GM23338 (cell line): Measurements from ENCODE around the gene SORT1. TPM values are rescaled to one million over a fixed set of nuclear protein-coding genes. Genes with fewer than 3 reads are reported as not detected.

Experiments
- ATAC-seq: fragments of 200-7000 bp; cut with Tn5 transposase; 3 replicates; pipeline ENCODE4 v1.9.1; 2020
- DNase-seq: peaks from one replicate; pipeline ENCODE4 v3.0.0-alpha.2; 2015; ENCODE audit warnings: low spot score
- H2AFZ ChIP-seq: fragments of 200-600 bp; sonication (generic); 2 replicates; pipeline ENCODE4 v1.8.0; 2016; ENCODE audit warnings: antibody characterized with exemption, mild to moderate bottlenecking, moderate library complexity
- H3F3A ChIP-seq: fragments of 200-600 bp; sonication (generic); replicated peaks from 2 replicates; pipeline ENCODE4 v1.8.0; 2017; ENCODE audit warnings: antibody characterized with exemption, mixed run types, low read depth
- H3K27ac ChIP-seq: fragments of 200-600 bp; sonication (generic); 2 replicates; pipeline ENCODE4 v1.6.1; 2016; ENCODE audit warnings: low read depth
- H3K27me3 ChIP-seq: fragments of 200-600 bp; sonication (generic); 2 replicates; pipeline ENCODE4 v1.8.0; 2016; ENCODE audit warnings: mild to moderate bottlenecking, mixed run types, moderate library complexity; ENCODE audit not compliant: insufficient read depth
- H3K36me3 ChIP-seq: fragments of 200-600 bp; sonication (generic); 2 replicates; pipeline ENCODE4 v1.8.0; 2016; ENCODE audit warnings: mild to moderate bottlenecking; ENCODE audit not compliant: insufficient read depth
- H3K4me1 ChIP-seq: fragments of 200-600 bp; sonication (generic); 2 replicates; pipeline ENCODE4 v1.8.0; 2016; ENCODE audit warnings: mild to moderate bottlenecking, moderate library complexity; ENCODE audit not compliant: insufficient read depth
- H3K4me2 ChIP-seq: fragments of 200-600 bp; sonication (generic); 2 replicates; pipeline ENCODE4 v1.7.1; 2017; ENCODE audit warnings: mixed run types
- H3K4me3 ChIP-seq: fragments of 200-600 bp; sonication (generic); 2 replicates; pipeline ENCODE4 v1.6.1; 2016; ENCODE audit warnings: mixed run types
- H3K79me2 ChIP-seq: fragments of 200-600 bp; sonication (generic); replicated peaks from 2 replicates; pipeline ENCODE4 v1.8.0; 2017; ENCODE audit warnings: mild to moderate bottlenecking; ENCODE audit not compliant: insufficient read depth
- H3K9me2 ChIP-seq: fragments of 200-600 bp; sonication (generic); 2 replicates; pipeline ENCODE4 v1.8.0; 2017; ENCODE audit not compliant: insufficient read depth
- H4K20me1 ChIP-seq: fragments of 200-600 bp; sonication (generic); replicated peaks from 2 replicates; pipeline ENCODE4 v1.8.0; 2017; ENCODE audit warnings: mild to moderate bottlenecking; ENCODE audit not compliant: insufficient read depth
- H3K27ac Mint-ChIP-seq: 2 replicates; pipeline ENCODE4 v1.8.0; 2020; ENCODE audit warnings: inconsistent platforms, mild to moderate bottlenecking, moderate library complexity, mixed read lengths
- H3K27me3 Mint-ChIP-seq: 3 replicates; pipeline ENCODE4 v1.8.0; 2022; ENCODE audit warnings: low read depth, mild to moderate bottlenecking, moderate library complexity, mixed read lengths, inconsistent platforms; ENCODE audit not compliant: insufficient read depth, poor library complexity
- H3K36me3 Mint-ChIP-seq: 3 replicates; pipeline ENCODE4 v1.8.0; 2021; ENCODE audit warnings: low read depth, mild to moderate bottlenecking, inconsistent platforms, moderate library complexity, mixed read lengths
- H3K4me1 Mint-ChIP-seq: 3 replicates; pipeline ENCODE4 v1.8.0; 2020; ENCODE audit warnings: mild to moderate bottlenecking, inconsistent platforms, mixed read lengths
- H3K4me3 Mint-ChIP-seq: 3 replicates; pipeline ENCODE4 v1.8.0; 2021; ENCODE audit warnings: moderate library complexity, mild to moderate bottlenecking, inconsistent platforms, mixed read lengths
- H3K9me3 Mint-ChIP-seq: 3 replicates; pipeline ENCODE4 v1.8.0; 2020; ENCODE audit warnings: moderate library complexity, mild to moderate bottlenecking, inconsistent platforms, mixed read lengths
- CTCF ChIP-seq, 2 experiments: fragments of 200-600 bp in 1 of 2; sonication (generic) in 1 of 2; conservative IDR thresholded peaks; 2 replicates each; pipeline versions ENCODE4 v1.5.1 to v1.6.1; 2016 to 2017; ENCODE audit warnings: antibody characterized with exemption in 2 of 2, low read depth in 2 of 2, mild to moderate bottlenecking in 2 of 2, moderate library complexity in 1 of 2
- ETS1 ChIP-seq: IDR thresholded peaks from 2 replicates; pipeline ENCODE4 v1.6.1; 2016; ENCODE audit warnings: antibody characterized with exemption
- EZH2phosphoT487 ChIP-seq: fragments of 200-600 bp; sonication (generic); IDR thresholded peaks from one replicate; pipeline ENCODE4 v1.8.1; 2018; ENCODE audit warnings: antibody characterized with exemption; ENCODE audit not compliant: unreplicated experiment
- POLR2AphosphoS5 ChIP-seq: IDR thresholded peaks from 2 replicates; pipeline ENCODE4 v1.6.1; 2016; ENCODE audit warnings: antibody characterized with exemption, low read depth
- ZNF462 ChIP-seq: fragments of 250-450 bp; sonication (Bioruptor Pico); IDR thresholded peaks from 2 replicates; pipeline ENCODE4 v1.5.0; 2020; ENCODE audit warnings: mild to moderate bottlenecking, moderate library complexity
- polyA plus RNA-seq: library from polyadenylated mRNA; unstranded; fragments of >200 nt; fragmentation: Nextera tagmentation; extraction: Ambion mirVana; gene quantifications from 2 replicates; pipeline ENCODE4 v1.2.1, GENCODE V29; 2016
- total RNA-seq: library from RNA; depleted of rRNA; stranded (reverse); fragments of >200 nt; shearing (Covaris generic); gene quantifications from 2 replicates; pipeline ENCODE4 v1.2.3, GENCODE V29; 2014

SORT1 gene
- total and polyA plus RNA-seq, 2 experiments from 2014 or later: 10.9 to 55.4 TPM

GRCh38 chr1:109427171-109427467 is 29.4 kb upstream of the SORT1 start:
- DNase-seq: no peak
- Mint-ChIP-seq H3K36me3 (no peaks in the 10 kb centered on the region), H3K9me3 (no peaks in the 10 kb centered on the region), H3K4me1 (peaks cover 17% of the 10 kb centered on the region; the same call in 2 of the 3 replicates), H3K4me3 (peak overlapping the region; percentile 95), H3K27ac (peak overlapping the region; percentile 88), H3K27me3 (peaks cover 2% of the 10 kb centered on the region)
- Histone ChIP-seq H4K20me1 (peaks cover 14% of the 10 kb centered on the region), H3K27me3 (no peaks in the 10 kb centered on the region), H2AFZ (no peak overlapping the region), H3F3A (no peaks in the 10 kb centered on the region), H3K36me3 (no peaks in the 10 kb centered on the region; the same call in 1 of the 2 replicates), H3K9me2 (no peaks in the 10 kb centered on the region), H3K4me2 (peak overlapping the region; percentile 84), H3K27ac (peak overlapping the region; percentile 78; the same call in 1 of the 2 replicates), H3K4me3 (peak overlapping the region; percentile 75), H3K79me2 (peaks cover 46% of the 10 kb centered on the region), H3K4me1 (peaks cover 4% of the 10 kb centered on the region; the same call in 1 of the 2 replicates)
- TF ChIP-seq CTCF (conservative IDR thresholded peaks at IDR 0.05; ENCODE audit: low read depth in 2 of 2) (no peak), EZH2phosphoT487 (no peak), POLR2AphosphoS5 (no peak)
- no peak for ATAC-seq

- Histone ChIP-seq H3K79me2 (peaks cover 52% of the 10 kb centered on the region), H2AFZ (0 out of 2 replicates have a peak within 1 kb of the TSS, but pooled peaks have one; percentile 21), H4K20me1 (peaks cover 14% of the 10 kb centered on the region), H3K27me3 (no peaks in the 10 kb centered on the region), H3K27ac (peak within 1 kb of the TSS; percentile 78; the same call in 1 of the 2 replicates), H3K9me2 (no peaks in the 10 kb centered on the region), H3K4me2 (peak within 1 kb of the TSS; percentile 84), H3K4me1 (peaks cover 4% of the 10 kb centered on the region; the same call in 1 of the 2 replicates), H3K4me3 (peak within 1 kb of the TSS; percentile 75), H3F3A (no peaks in the 10 kb centered on the region), H3K36me3 (no peaks in the 10 kb centered on the region; the same call in 1 of the 2 replicates)
- ATAC-seq: peak; percentile 97
- Mint-ChIP-seq H3K4me1 (peaks cover 17% of the 10 kb centered on the region; the same call in 2 of the 3 replicates), H3K4me3 (peak within 1 kb of the TSS; percentile 95), H3K27ac (peak within 1 kb of the TSS; percentile 99), H3K9me3 (no peaks in the 10 kb centered on the region), H3K36me3 (peaks cover under 1% of the 10 kb centered on the region; the same call in 1 of the 3 replicates), H3K27me3 (no peaks in the 10 kb centered on the region)
- peak; percentile 48; the same call in 1 of the 2 replicates for TF ChIP-seq ETS1
- TF ChIP-seq ZNF462 (CRISPR knock-in tag): no peak
- TF ChIP-seq POLR2AphosphoS5: peak; percentile 97
- DNase-seq: peak; percentile 99
Observed at GRCh38 chr1:109426281-109427170, 28.8 kb upstream of the SORT1 start, which contains the start of gene PSMA5. Gene PSMA5, minus strand, starts transcription at chr1:109426448. Its CDS starts 118 bp downstream, at chr1:109426330.
